Activated CD4-positive, CD25-positive, alpha-beta regulatory T cell treated with anti-CD3 and anti-CD28 coated beads, Interleukin-2, amount 50 U/mL, for 72 hours (primary cell): ENCODE results near the gene ALDH3A1.
"Not testable (repeated sequence)": the region's sequence is repeated elsewhere in the genome, so short reads cannot be mapped to it uniquely, and the experiment has no call there.

Experiments
- DNase-seq: peaks from one replicate; pipeline ENCODE4 v3.0.0; 2021

Gene ALDH3A1

GRCh38 chr17:19747829-19748806 lies at the start of gene ALDH3A1:
ALDH3A1 (minus strand) TSS chr17:19748298; CDS start chr17:19745129, 3,169 bp downstream.
- no peak for DNase-seq

- no peak for DNase-seq
Measured at GRCh38 chr17:19796457-19796856, 48.4 kb upstream of the ALDH3A1 start.

GRCh38 chr17:19791918-19792550 lies 43.9 kb upstream of the ALDH3A1 start:
- DNase-seq, result no peak

- DNase-seq, result no peak
Measured at GRCh38 chr17:19787733-19788357, 39.7 kb upstream of the ALDH3A1 start.

- DNase-seq, result no peak
Measured at GRCh38 chr17:19785854-19786253, 37.8 kb upstream of the ALDH3A1 start.

- no peak for DNase-seq
Measured at GRCh38 chr17:19781488-19782458, 33.7 kb upstream of the ALDH3A1 start.

- DNase-seq, result no peak
Measured at GRCh38 chr17:19780846-19781245, 32.7 kb upstream of the ALDH3A1 start.

GRCh38 chr17:19773534-19773933 lies 25.4 kb upstream of the ALDH3A1 start:
- DNase-seq, result no peak

GRCh38 chr17:19771971-19772630 lies 24.0 kb upstream of the ALDH3A1 start:
- DNase-seq, result no peak

- no peak for DNase-seq
Measured at GRCh38 chr17:19770985-19771735, 23.1 kb upstream of the ALDH3A1 start.

GRCh38 chr17:19769946-19770652 lies 22.0 kb upstream of the ALDH3A1 start:
- no peak for DNase-seq

- no peak for DNase-seq
Measured at GRCh38 chr17:19768046-19768782, 20.1 kb upstream of the ALDH3A1 start.

- peak; percentile 88 for DNase-seq
Measured at GRCh38 chr17:19766421-19767270, 18.5 kb upstream of the ALDH3A1 start.

GRCh38 chr17:19766016-19766415 lies 17.9 kb upstream of the ALDH3A1 start:
- no peak for DNase-seq

GRCh38 chr17:19763991-19764390 lies 15.9 kb upstream of the ALDH3A1 start:
- DNase-seq, result not testable (repeated sequence)

GRCh38 chr17:19763416-19763815 lies 15.3 kb upstream of the ALDH3A1 start:
- no peak for DNase-seq

GRCh38 chr17:19762515-19762961 lies 14.4 kb upstream of the ALDH3A1 start:
- peak; percentile 59 for DNase-seq

- no peak for DNase-seq
Measured at GRCh38 chr17:19760746-19761145, 12.6 kb upstream of the ALDH3A1 start.
